CD14-positive monocyte (primary cell): ENCODE data around the gene CACNA1S. TPM values are rescaled to one million over a fixed set of nuclear protein-coding genes. Genes with fewer than 3 reads are reported as not detected.
A peak's percentile ranks its signal among the peaks of the same experiment; 100 is the strongest.

Source experiments
- DNase-seq, 3 donors: peaks; one replicate each; pipeline ENCODE4 v3.0.0-alpha.2; 2011 to 2022
- H2AFZ ChIP-seq: 2 replicates; pipeline ENCODE4 v1.6.0; 2012; ENCODE audit warnings: mild to moderate bottlenecking, low read depth, low read length, inconsistent platforms; ENCODE audit not compliant: insufficient read depth, poor library complexity, severe bottlenecking
- H3K27ac ChIP-seq, 2 donors: 1 replicate in 1 of 2; 2 replicates in 1 of 2; pipeline ENCODE4 v1.5.1; 2012 to 2013; ENCODE audit warnings: low read length in 2 of 2, control low read depth in 1 of 2, inconsistent platforms in 1 of 2, low read depth in 1 of 2, mild to moderate bottlenecking in 1 of 2
- H3K27me3 ChIP-seq, 2 donors: one replicate each; pipeline versions ENCODE4 v1.6.0 to v1.6.1; 2011 to 2013; ENCODE audit warnings: low read length in 2 of 2; ENCODE audit not compliant: control insufficient read depth in 2 of 2, insufficient read depth in 2 of 2
- H3K36me3 ChIP-seq, 2 donors: replicated peaks in 1 of 2; 1 replicate in 1 of 2; 2 replicates in 1 of 2; pipeline versions ENCODE4 v1.5.1 to v1.6.1; 2012 to 2013; ENCODE audit warnings: low read length in 2 of 2, control low read depth in 1 of 2, inconsistent platforms in 1 of 2, mild to moderate bottlenecking in 1 of 2; ENCODE audit not compliant: insufficient read depth in 2 of 2, control insufficient read depth in 1 of 2
- H3K4me1 ChIP-seq, 2 donors: 1 replicate in 1 of 2; 2 replicates in 1 of 2; pipeline versions ENCODE4 v1.5.1 to v1.6.1; 2012 to 2013; ENCODE audit warnings: low read length in 2 of 2, control low read depth in 1 of 2, inconsistent platforms in 1 of 2, mild to moderate bottlenecking in 1 of 2, moderate library complexity in 1 of 2; ENCODE audit not compliant: insufficient read depth in 2 of 2, control insufficient read depth in 1 of 2
- H3K4me2 ChIP-seq: replicated peaks from 2 replicates; pipeline ENCODE3; 2012; ENCODE audit warnings: low read length, moderate library complexity, mild to moderate bottlenecking; ENCODE audit not compliant: poor library complexity, severe bottlenecking; ENCODE audit errors: extremely low read depth
- H3K4me3 ChIP-seq, 3 experiments: fragments of 200-600 bp in 1 of 3; sonication (generic) in 1 of 3; replicated peaks in 1 of 3; 1 replicate in 2 of 3; 2 replicates in 1 of 3; pipeline ENCODE4 v1.5.1; 2011 to 2013; ENCODE audit warnings: low read length in 3 of 3, mild to moderate bottlenecking in 3 of 3, control low read depth in 2 of 3, low read depth in 2 of 3, inconsistent platforms in 1 of 3, moderate library complexity in 1 of 3
- H3K79me2 ChIP-seq: 2 replicates; pipeline ENCODE4 v1.6.0; 2012; ENCODE audit warnings: mild to moderate bottlenecking, control low read depth, inconsistent platforms, low read length, moderate library complexity; ENCODE audit not compliant: insufficient read depth
- H3K9ac ChIP-seq: 2 replicates; pipeline ENCODE4 v1.6.0; 2017; ENCODE audit warnings: low read length, mild to moderate bottlenecking; ENCODE audit not compliant: insufficient read depth, poor library complexity, severe bottlenecking
- H3K9me3 ChIP-seq, 2 donors: replicated peaks in 1 of 2; 1 replicate in 1 of 2; 2 replicates in 1 of 2; pipeline versions ENCODE4 v1.5.1 to v1.6.1; 2012 to 2013; ENCODE audit warnings: low read length in 2 of 2, control low read depth in 1 of 2; ENCODE audit not compliant: control insufficient read depth in 1 of 2, insufficient read depth in 1 of 2
- H4K20me1 ChIP-seq: 2 replicates; pipeline ENCODE4 v1.6.0; 2012; ENCODE audit warnings: mild to moderate bottlenecking, low read length, control low read depth, moderate library complexity; ENCODE audit not compliant: insufficient read depth
- H3K27ac Mint-ChIP-seq, 7 donors: one replicate each; pipeline ENCODE4 v1.8.0; 2020; ENCODE audit warnings: mild to moderate bottlenecking in 7 of 7, mixed read lengths in 7 of 7, moderate library complexity in 6 of 7, inconsistent platforms in 2 of 7
- H3K27me3 Mint-ChIP-seq, 3 donors: one replicate each; pipeline ENCODE4 v1.8.0; 2021 to 2022; ENCODE audit warnings: low read depth in 3 of 3, mild to moderate bottlenecking in 3 of 3, mixed read lengths in 3 of 3, moderate library complexity in 3 of 3, inconsistent platforms in 1 of 3
- H3K36me3 Mint-ChIP-seq, 2 donors: one replicate each; pipeline ENCODE4 v1.8.0; 2020; ENCODE audit warnings: mixed read lengths in 2 of 2, inconsistent platforms in 1 of 2, mild to moderate bottlenecking in 1 of 2
- H3K4me1 Mint-ChIP-seq: one replicate; pipeline ENCODE4 v1.8.0; 2020; ENCODE audit warnings: mild to moderate bottlenecking, mixed read lengths
- H3K4me3 Mint-ChIP-seq, 2 donors: one replicate each; pipeline ENCODE4 v1.8.0; 2020; ENCODE audit warnings: mild to moderate bottlenecking in 2 of 2, mixed read lengths in 2 of 2, moderate library complexity in 1 of 2
- H3K9me3 Mint-ChIP-seq, 7 donors: one replicate each; pipeline ENCODE4 v1.8.0; 2020 to 2022; ENCODE audit warnings: mixed read lengths in 7 of 7, mild to moderate bottlenecking in 6 of 7, moderate library complexity in 6 of 7, inconsistent platforms in 2 of 7
- CTCF ChIP-seq: fragments of 200-600 bp; IDR thresholded peaks from one replicate; pipeline ENCODE4 v1.8.0; 2022; ENCODE audit warnings: antibody characterized with exemption, mild to moderate bottlenecking
- WGBS: methylation state at CpG from one replicate; pipeline ENCODE4 v1.1.5; 2013; ENCODE audit warnings: missing lambda C conversion rate; ENCODE audit not compliant: insufficient coverage; 5-methylcytosine and 5-hydroxymethylcytosine counted together
- intact Hi-C, 2 donors: fragments of 100-400 bp; cut with micrococcal nuclease; formaldehyde crosslinking; loops; one replicate each; pipeline versions ENCODE4 v1.15.0 to v1.15.1; 2023
- polyA plus RNA-seq, 3 donors: library from polyadenylated mRNA; depleted of rRNA in 1 of 3; unstranded in 2 of 3; stranded (reverse) in 1 of 3; fragments of 300-500 nt in 2 of 3; fragments of >200 nt in 1 of 3; fragmentation: Illumina TruSeq in 2 of 3; gene quantifications; 1 replicate in 2 of 3; 2 replicates in 1 of 3; pipeline ENCODE4 v1.2.3, GENCODE V29; 2012 to 2021

The CACNA1S gene
- polyA plus RNA-seq, 3 donors, result not detected

GRCh38 chr1:201050515-201051277 lies 61.5 kb downstream of the CACNA1S start:
- peaks cover 3 to 10% (median 9%) of the 10 kb centered on the region in 3 donors for H3K27me3 Mint-ChIP-seq
- Histone ChIP-seq H3K79me2 (no peaks in the 10 kb centered on the region), H3K9ac (no peak overlapping the region), H3K27ac (no peak overlapping the region), H3K4me2 (no peak overlapping the region), H3K36me3 (no peaks in the 10 kb centered on the region), H3K9me3 (no peaks in the 10 kb centered on the region), H3K27me3 (no peaks in the 10 kb centered on the region), H4K20me1 (no peaks in the 10 kb centered on the region), H3K4me3 (no peak overlapping the region), H3K4me1 (no peaks in the 10 kb centered on the region), H2AFZ (no peak overlapping the region)
- H3K27ac Mint-ChIP-seq, result peak overlapping the region in 1 of 7 donors; percentile 37
- 83% methylated on average over 2 of the region's 5 CpGs for WGBS
- no peaks in the 10 kb centered on the region for H3K36me3 Mint-ChIP-seq
- no peak overlapping the region for H3K4me3 Mint-ChIP-seq
- H3K9me3 Mint-ChIP-seq, result no peaks in the 10 kb centered on the region
- intact Hi-C loops, result no loop called here
- H3K4me1 Mint-ChIP-seq, result no peaks in the 10 kb centered on the region
- TF ChIP-seq CTCF, result no peak
- no peak for DNase-seq

GRCh38 chr1:201049248-201049831 lies 62.9 kb downstream of the CACNA1S start:
- no peak for TF ChIP-seq CTCF
- no peak overlapping the region for H3K27ac Mint-ChIP-seq
- no peaks in the 10 kb centered on the region for H3K9me3 Mint-ChIP-seq
- no peak overlapping the region for H3K4me3 Mint-ChIP-seq
- H3K27ac ChIP-seq, result no peak overlapping the region
- no peak overlapping the region for H3K9ac ChIP-seq
- no peaks in the 10 kb centered on the region for H3K36me3 ChIP-seq
- no peaks in the 10 kb centered on the region for H3K27me3 ChIP-seq
- H3K4me1 Mint-ChIP-seq, result no peaks in the 10 kb centered on the region
- no peaks in the 10 kb centered on the region for H3K36me3 Mint-ChIP-seq
- DNase-seq, result no peak
- no peak overlapping the region for H3K4me3 ChIP-seq
- peaks cover 3 to 16% (median 12%) of the 10 kb centered on the region in 3 donors for H3K27me3 Mint-ChIP-seq
- no CpG with 5 or more reads among the region's 5 CpGs for WGBS
- intact Hi-C loops, result no loop called here
- no peaks in the 10 kb centered on the region for H3K9me3 ChIP-seq
- H2AFZ ChIP-seq, result no peak overlapping the region
- no peaks in the 10 kb centered on the region for H3K79me2 ChIP-seq
- H3K4me2 ChIP-seq, result no peak overlapping the region
- no peaks in the 10 kb centered on the region for H4K20me1 ChIP-seq
- H3K4me1 ChIP-seq, result no peaks in the 10 kb centered on the region
